Measurements from ENCODE around the gene C5orf52.
"Not testable (repeated sequence)": the region's sequence is repeated elsewhere in the genome, so short reads cannot be mapped to it uniquely, and the experiment has no call there.

The C5orf52 gene

DNA sequence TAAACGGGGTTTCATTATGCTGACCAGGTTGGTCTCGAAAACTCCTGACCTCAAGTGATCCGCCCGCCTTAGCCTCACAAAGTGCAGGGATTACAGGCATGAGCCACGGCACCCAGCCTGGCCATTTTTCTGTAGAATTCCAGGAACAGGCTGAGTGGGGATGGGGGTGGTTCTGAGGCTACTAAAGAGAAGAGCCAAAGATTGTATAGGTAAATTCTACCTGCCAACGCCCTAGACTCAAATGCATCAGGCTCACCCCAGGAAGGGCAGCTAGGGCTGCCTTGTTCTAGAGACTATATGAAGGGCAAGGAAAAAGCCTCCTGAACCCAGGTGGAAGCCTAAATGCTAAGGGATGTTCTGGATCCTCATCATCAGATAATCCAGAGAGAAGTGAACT is 1.6 kb upstream of the C5orf52 start:
- TF ChIP-seq, protein P1, sequence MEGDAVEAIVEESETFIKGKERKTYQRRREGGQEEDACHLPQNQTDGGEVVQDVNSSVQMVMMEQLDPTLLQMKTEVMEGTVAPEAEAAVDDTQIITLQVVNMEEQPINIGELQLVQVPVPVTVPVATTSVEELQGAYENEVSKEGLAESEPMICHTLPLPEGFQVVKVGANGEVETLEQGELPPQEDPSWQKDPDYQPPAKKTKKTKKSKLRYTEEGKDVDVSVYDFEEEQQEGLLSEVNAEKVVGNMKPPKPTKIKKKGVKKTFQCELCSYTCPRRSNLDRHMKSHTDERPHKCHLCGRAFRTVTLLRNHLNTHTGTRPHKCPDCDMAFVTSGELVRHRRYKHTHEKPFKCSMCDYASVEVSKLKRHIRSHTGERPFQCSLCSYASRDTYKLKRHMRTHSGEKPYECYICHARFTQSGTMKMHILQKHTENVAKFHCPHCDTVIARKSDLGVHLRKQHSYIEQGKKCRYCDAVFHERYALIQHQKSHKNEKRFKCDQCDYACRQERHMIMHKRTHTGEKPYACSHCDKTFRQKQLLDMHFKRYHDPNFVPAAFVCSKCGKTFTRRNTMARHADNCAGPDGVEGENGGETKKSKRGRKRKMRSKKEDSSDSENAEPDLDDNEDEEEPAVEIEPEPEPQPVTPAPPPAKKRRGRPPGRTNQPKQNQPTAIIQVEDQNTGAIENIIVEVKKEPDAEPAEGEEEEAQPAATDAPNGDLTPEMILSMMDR (IDR thresholded peaks at IDR 0.05; ENCODE audit: unreplicated experiment in 3 of 3) = no peak
- Mint-ChIP-seq H3K27ac (no peak overlapping the region), H3K4me3 (peak overlapping the region; percentile 88 to 91 (median 90)), H3K9me3 (peaks cover 6% of the 10 kb centered on the region), H3K4me1 (peaks cover 7% of the 10 kb centered on the region), H3K36me3 (ENCODE audit: low read depth) (no peaks in the 10 kb centered on the region), H3K27me3 (ENCODE audit: low read depth) (peaks cover 38% of the 10 kb centered on the region)

GRCh38 chr5:157671592-157672330 is 428 bp downstream of the C5orf52 start:
- Mint-ChIP-seq H3K4me1 (peaks cover 7% of the 10 kb centered on the region), H3K27me3 (ENCODE audit: low read depth) (peaks cover 37% of the 10 kb centered on the region), H3K27ac (no peak overlapping the region), H3K4me3 (peak overlapping the region; percentile 88 to 91 (median 90)), H3K36me3 (ENCODE audit: low read depth) (no peaks in the 10 kb centered on the region), H3K9me3 (peaks cover 4% of the 10 kb centered on the region)
- TF ChIP-seq, protein P1 (IDR thresholded peaks at IDR 0.05; ENCODE audit: unreplicated experiment in 3 of 3) = no peak

GRCh38 chr5:157672976-157673375 is 1.6 kb downstream of the C5orf52 start:
- TF ChIP-seq, protein P1 (IDR thresholded peaks at IDR 0.05; ENCODE audit: unreplicated experiment in 3 of 3) = no peak
- H3K4me3 Mint-ChIP-seq = peak overlapping the region in 1 of 3 experiments; percentile 50
- H3K27me3 Mint-ChIP-seq (ENCODE audit: low read depth) = peaks cover 37% of the 10 kb centered on the region
- peaks cover 4% of the 10 kb centered on the region for H3K9me3 Mint-ChIP-seq
- H3K27ac Mint-ChIP-seq = no peak overlapping the region
- H3K36me3 Mint-ChIP-seq (ENCODE audit: low read depth) = no peaks in the 10 kb centered on the region
- H3K4me1 Mint-ChIP-seq = peaks cover 7% of the 10 kb centered on the region

- not testable (repeated sequence) for H3K27ac Mint-ChIP-seq; H3K9me3 Mint-ChIP-seq; H3K36me3 Mint-ChIP-seq (ENCODE audit: low read depth); H3K4me3 Mint-ChIP-seq; H3K4me1 Mint-ChIP-seq
- H3K27me3 Mint-ChIP-seq (ENCODE audit: low read depth) = peaks cover 37% of the 10 kb centered on the region
Observed at GRCh38 chr5:157674351-157674750, 3.0 kb downstream of the C5orf52 start.

DNA sequence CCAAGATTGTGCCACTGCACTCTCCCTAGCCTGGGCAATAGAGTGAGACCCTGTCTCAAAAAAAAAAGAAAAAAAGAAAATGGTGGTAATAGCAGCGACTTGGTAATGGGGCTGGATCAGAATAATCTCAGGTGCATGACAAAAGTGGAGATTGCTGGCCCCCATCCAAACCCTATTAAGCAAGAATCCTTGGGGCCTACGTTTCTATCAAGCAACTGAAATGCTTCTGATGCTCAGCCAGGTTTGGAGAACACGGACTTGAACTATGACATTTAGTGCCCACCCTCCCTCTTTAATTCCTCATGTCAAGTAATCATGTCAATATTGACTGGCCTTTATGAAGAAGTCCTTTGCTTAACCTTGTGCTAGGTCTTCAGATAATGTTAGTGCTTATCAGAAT is 6.6 kb downstream of the C5orf52 start:
- Mint-ChIP-seq H3K4me3 (no peak overlapping the region), H3K27ac (no peak overlapping the region), H3K9me3 (no peaks in the 10 kb centered on the region), H3K27me3 (ENCODE audit: low read depth) (peaks cover 6% of the 10 kb centered on the region), H3K36me3 (ENCODE audit: low read depth) (no peaks in the 10 kb centered on the region), H3K4me1 (no peaks in the 10 kb centered on the region)
- TF ChIP-seq, protein P1 (IDR thresholded peaks at IDR 0.05; ENCODE audit: unreplicated experiment in 3 of 3) = no peak

- TF ChIP-seq, protein P1 (IDR thresholded peaks at IDR 0.05; ENCODE audit: unreplicated experiment in 3 of 3) = no peak
- H3K27ac Mint-ChIP-seq = no peak overlapping the region
- no peaks in the 10 kb centered on the region for H3K9me3 Mint-ChIP-seq
- H3K27me3 Mint-ChIP-seq (ENCODE audit: low read depth) = peaks cover 4% of the 10 kb centered on the region
- no peak overlapping the region for H3K4me3 Mint-ChIP-seq
- H3K36me3 Mint-ChIP-seq (ENCODE audit: low read depth) = no peaks in the 10 kb centered on the region
- no peaks in the 10 kb centered on the region for H3K4me1 Mint-ChIP-seq
Observed at GRCh38 chr5:157679801-157680200, 8.5 kb downstream of the C5orf52 start.

Data from nephron (organoid).